OCI-LY1 (cell line): ENCODE measurements around the gene RFX2.

Source experiments
- H2AFZ ChIP-seq: fragments of 200-600 bp; sonication (generic), shearing (Covaris generic); 2 replicates; pipeline ENCODE4 v1.6.0; 2014; ENCODE audit warnings: antibody characterized with exemption, mild to moderate bottlenecking, low read length
- H3F3A ChIP-seq: fragments of 200-600 bp; sonication (generic), shearing (Covaris generic); 2 replicates; pipeline ENCODE4 v1.6.0; 2014; ENCODE audit warnings: mild to moderate bottlenecking, antibody characterized with exemption, low read length, moderate library complexity; ENCODE audit not compliant: insufficient read depth
- H3K27ac ChIP-seq: fragments of 200-600 bp; sonication (generic); 2 replicates; pipeline ENCODE4 v1.5.1; 2014; ENCODE audit warnings: low read length, mixed run types, mild to moderate bottlenecking, low read depth; ENCODE audit not compliant: poor library complexity, severe bottlenecking
- H3K27me3 ChIP-seq: fragments of 200-600 bp; sonication (generic); 2 replicates; pipeline ENCODE4 v1.6.0; 2014; ENCODE audit warnings: antibody characterized with exemption, mild to moderate bottlenecking, low read length, moderate library complexity; ENCODE audit not compliant: insufficient read depth
- H3K36me3 ChIP-seq: fragments of 200-600 bp; sonication (generic); 2 replicates; pipeline ENCODE4 v1.6.1; 2014; ENCODE audit warnings: mild to moderate bottlenecking, antibody characterized with exemption, low read length, moderate library complexity, mixed read lengths; ENCODE audit not compliant: insufficient read depth
- H3K4me1 ChIP-seq: fragments of 200-600 bp; sonication (generic); 2 replicates; pipeline ENCODE4 v1.5.1; 2014; ENCODE audit warnings: mild to moderate bottlenecking, low read length, moderate library complexity; ENCODE audit not compliant: insufficient read depth, severe bottlenecking
- H3K4me2 ChIP-seq: fragments of 200-600 bp; sonication (generic), shearing (Covaris generic); 2 replicates; pipeline ENCODE4 v1.6.1; 2014; ENCODE audit warnings: low read length
- H3K4me3 ChIP-seq: fragments of 200-600 bp; sonication (generic); 2 replicates; pipeline ENCODE4 v1.5.1; 2014; ENCODE audit warnings: low read length, low read depth, mild to moderate bottlenecking, mixed read lengths; ENCODE audit not compliant: poor library complexity, severe bottlenecking
- H3K79me2 ChIP-seq: fragments of 200-600 bp; shearing (Covaris generic); 2 replicates; pipeline ENCODE4 v1.6.1; 2016; ENCODE audit warnings: mixed run types, low read length, mixed read lengths; ENCODE audit not compliant: insufficient read depth
- H3K9ac ChIP-seq: fragments of 200-600 bp; sonication (generic), shearing (Covaris generic); 2 replicates; pipeline ENCODE4 v1.6.1; 2014; ENCODE audit warnings: mild to moderate bottlenecking, low read length, mixed read lengths
- H3K9me2 ChIP-seq: fragments of 200-600 bp; sonication (generic), shearing (Covaris generic); 2 replicates; pipeline ENCODE4 v1.6.1; 2014; ENCODE audit warnings: low read depth, mild to moderate bottlenecking, low read length, mixed read lengths
- H3K9me3 ChIP-seq: fragments of 200-600 bp; shearing (Covaris generic); 2 replicates; pipeline ENCODE4 v1.6.1; 2014; ENCODE audit warnings: low read length, mixed read lengths
- H4K20me1 ChIP-seq: fragments of 200-600 bp; sonication (generic), shearing (Covaris generic); 2 replicates; pipeline ENCODE4 v1.6.0; 2016; ENCODE audit warnings: mild to moderate bottlenecking, low read length; ENCODE audit not compliant: insufficient read depth
- EZH2 ChIP-seq: fragments of 200-600 bp; sonication (generic), shearing (Covaris generic); IDR thresholded peaks from 2 replicates; pipeline ENCODE4 v1.8.0; 2017; ENCODE audit warnings: borderline replicate concordance, mixed run types, mild to moderate bottlenecking, antibody characterized with exemption, low read length, moderate library complexity, mixed read lengths
- TF ChIP-seq, protein P1 (sequence below): fragments of 200-600 bp; sonication (generic), shearing (Covaris generic); IDR thresholded peaks from 2 replicates; pipeline ENCODE4 v1.5.1; 2017; ENCODE audit warnings: mild to moderate bottlenecking, antibody characterized with exemption, low read length, moderate library complexity, mixed read lengths

RFX2 gene

DNA sequence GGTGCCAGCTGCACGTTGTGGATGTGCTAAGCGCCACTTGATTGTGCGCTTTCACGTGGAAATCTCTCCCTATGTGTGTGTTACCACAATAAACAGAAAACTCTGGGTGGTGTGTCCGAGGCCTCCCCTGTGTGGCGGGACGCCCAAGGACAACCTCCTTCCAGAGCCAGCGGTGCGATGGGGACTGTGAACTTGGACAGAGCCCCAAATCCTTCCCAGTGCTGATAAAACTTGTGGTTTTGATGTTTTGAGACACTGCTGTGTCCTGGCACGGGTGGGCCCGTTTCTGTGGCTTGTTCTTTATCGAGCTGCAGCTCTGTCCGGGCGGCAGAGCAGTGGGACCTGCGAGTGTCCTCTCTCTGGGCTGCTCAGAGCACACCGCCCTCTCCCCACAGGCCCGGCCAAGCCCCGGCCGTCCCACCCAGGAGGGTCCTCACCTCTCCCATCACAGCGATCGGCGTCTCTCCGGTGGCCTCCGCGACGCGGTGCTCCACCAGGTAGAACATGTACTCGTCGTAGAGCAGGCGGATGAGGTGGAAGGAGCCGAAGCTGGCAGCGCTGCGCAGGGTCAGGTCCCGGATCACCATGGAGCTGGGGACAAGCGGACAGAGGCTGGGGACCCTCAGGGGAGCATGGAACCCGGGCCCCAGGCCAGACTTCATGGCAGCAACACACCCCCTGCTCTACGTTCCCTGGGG lies 113.5 kb downstream of the RFX2 start:
- Histone ChIP-seq H3K36me3 (no peaks in the 10 kb centered on the region; the same call in 1 of the 2 replicates), H3F3A (no peaks in the 10 kb centered on the region), H3K9me3 (no peaks in the 10 kb centered on the region), H2AFZ (no peak overlapping the region), H3K79me2 (no peaks in the 10 kb centered on the region), H3K27me3 (no peaks in the 10 kb centered on the region; the same call in 1 of the 2 replicates), H3K9me2 (no peaks in the 10 kb centered on the region), H3K9ac (no peak overlapping the region), H4K20me1 (no peaks in the 10 kb centered on the region), H3K27ac (no peak overlapping the region), H3K4me3 (no peak overlapping the region), H3K4me2 (no peak overlapping the region), H3K4me1 (no peaks in the 10 kb centered on the region)
- TF ChIP-seq EZH2 = no peak
- TF ChIP-seq, protein P1, sequence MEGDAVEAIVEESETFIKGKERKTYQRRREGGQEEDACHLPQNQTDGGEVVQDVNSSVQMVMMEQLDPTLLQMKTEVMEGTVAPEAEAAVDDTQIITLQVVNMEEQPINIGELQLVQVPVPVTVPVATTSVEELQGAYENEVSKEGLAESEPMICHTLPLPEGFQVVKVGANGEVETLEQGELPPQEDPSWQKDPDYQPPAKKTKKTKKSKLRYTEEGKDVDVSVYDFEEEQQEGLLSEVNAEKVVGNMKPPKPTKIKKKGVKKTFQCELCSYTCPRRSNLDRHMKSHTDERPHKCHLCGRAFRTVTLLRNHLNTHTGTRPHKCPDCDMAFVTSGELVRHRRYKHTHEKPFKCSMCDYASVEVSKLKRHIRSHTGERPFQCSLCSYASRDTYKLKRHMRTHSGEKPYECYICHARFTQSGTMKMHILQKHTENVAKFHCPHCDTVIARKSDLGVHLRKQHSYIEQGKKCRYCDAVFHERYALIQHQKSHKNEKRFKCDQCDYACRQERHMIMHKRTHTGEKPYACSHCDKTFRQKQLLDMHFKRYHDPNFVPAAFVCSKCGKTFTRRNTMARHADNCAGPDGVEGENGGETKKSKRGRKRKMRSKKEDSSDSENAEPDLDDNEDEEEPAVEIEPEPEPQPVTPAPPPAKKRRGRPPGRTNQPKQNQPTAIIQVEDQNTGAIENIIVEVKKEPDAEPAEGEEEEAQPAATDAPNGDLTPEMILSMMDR = no peak

DNA sequence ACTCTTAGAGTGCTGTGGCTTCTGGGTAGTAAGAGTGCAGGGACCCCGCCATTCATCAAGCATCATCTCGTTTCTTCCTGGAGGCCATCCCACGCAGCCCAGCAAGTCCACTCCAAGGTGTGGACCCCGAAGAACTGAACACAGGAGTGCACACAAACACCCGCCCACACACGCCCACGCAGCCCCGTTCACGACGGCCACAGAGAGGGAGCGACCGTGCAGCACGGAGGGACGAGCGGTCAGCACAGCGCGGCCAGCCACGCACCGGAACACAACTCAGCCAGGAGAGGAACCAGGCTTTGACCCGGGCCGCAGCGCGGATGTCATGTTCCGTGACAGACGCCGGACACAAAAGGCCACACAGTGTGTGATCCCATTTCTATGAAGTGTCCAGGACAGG lies 114.2 kb downstream of the RFX2 start:
- H3K27ac ChIP-seq = no peak overlapping the region
- H3K27me3 ChIP-seq = no peaks in the 10 kb centered on the region; the same call in 1 of the 2 replicates
- H4K20me1 ChIP-seq = no peaks in the 10 kb centered on the region
- no peaks in the 10 kb centered on the region; the same call in 1 of the 2 replicates for H3K36me3 ChIP-seq
- H3K4me1 ChIP-seq = no peaks in the 10 kb centered on the region
- H2AFZ ChIP-seq = no peak overlapping the region
- no peak overlapping the region for H3K9ac ChIP-seq
- H3K79me2 ChIP-seq = no peaks in the 10 kb centered on the region
- no peak overlapping the region for H3K4me2 ChIP-seq
- no peaks in the 10 kb centered on the region for H3F3A ChIP-seq
- TF ChIP-seq, protein P1 = no peak
- TF ChIP-seq EZH2 = no peak
- H3K9me3 ChIP-seq = no peaks in the 10 kb centered on the region
- H3K4me3 ChIP-seq = no peak overlapping the region
- H3K9me2 ChIP-seq = no peaks in the 10 kb centered on the region

DNA sequence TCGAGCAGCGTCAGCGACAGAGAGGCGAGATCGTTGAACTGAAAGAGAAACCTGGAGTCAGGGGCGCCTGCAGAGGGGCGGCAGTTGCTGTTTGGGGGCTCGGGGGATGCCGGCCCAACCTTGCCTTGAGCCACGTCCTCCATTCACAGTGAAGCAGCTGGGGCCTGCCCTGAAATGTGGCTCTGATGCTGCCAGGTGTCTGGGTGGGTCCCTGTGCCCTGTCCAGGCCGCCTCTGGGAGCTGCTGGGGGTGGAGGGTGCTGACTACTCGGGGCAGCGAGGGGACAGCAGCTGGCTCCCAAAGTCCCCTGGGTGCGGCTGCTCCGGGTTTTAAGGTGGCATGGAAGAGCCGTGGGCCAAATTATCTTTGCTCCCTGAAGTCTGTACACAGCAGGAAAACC lies 114.7 kb downstream of the RFX2 start:
- Histone ChIP-seq H3F3A (no peaks in the 10 kb centered on the region), H3K27ac (no peak overlapping the region), H3K79me2 (no peaks in the 10 kb centered on the region), H3K9me3 (no peaks in the 10 kb centered on the region), H3K9ac (no peak overlapping the region), H3K4me1 (no peaks in the 10 kb centered on the region), H3K4me3 (no peak overlapping the region), H3K27me3 (no peaks in the 10 kb centered on the region; the same call in 1 of the 2 replicates), H2AFZ (no peak overlapping the region), H4K20me1 (no peaks in the 10 kb centered on the region), H3K36me3 (no peaks in the 10 kb centered on the region; the same call in 1 of the 2 replicates), H3K9me2 (no peaks in the 10 kb centered on the region), H3K4me2 (no peak overlapping the region)
- TF ChIP-seq EZH2 = no peak
